HG03378 (cell line): Measurements from ENCODE around the gene CDC42EP3.

Experiments
- ATAC-seq: cut with Tn5 transposase; IDR thresholded peaks from one replicate; pipeline ENCODE4 v1.9.1; 2021; ENCODE audit warnings: mild to moderate bottlenecking, moderate library complexity; ENCODE audit not compliant: unreplicated experiment

CDC42EP3 gene, protein sequence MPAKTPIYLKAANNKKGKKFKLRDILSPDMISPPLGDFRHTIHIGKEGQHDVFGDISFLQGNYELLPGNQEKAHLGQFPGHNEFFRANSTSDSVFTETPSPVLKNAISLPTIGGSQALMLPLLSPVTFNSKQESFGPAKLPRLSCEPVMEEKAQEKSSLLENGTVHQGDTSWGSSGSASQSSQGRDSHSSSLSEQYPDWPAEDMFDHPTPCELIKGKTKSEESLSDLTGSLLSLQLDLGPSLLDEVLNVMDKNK

GRCh38 chr2:37671009-37671815 is at the start of gene CDC42EP3:
CDC42EP3 (minus strand) TSS chr2:37671642; CDS start chr2:37646587, 25,055 bp downstream.
- ATAC-seq: no peak

- no peak for ATAC-seq
Observed at GRCh38 chr2:37721201-37721560, 49.7 kb upstream of the CDC42EP3 start.

DNA sequence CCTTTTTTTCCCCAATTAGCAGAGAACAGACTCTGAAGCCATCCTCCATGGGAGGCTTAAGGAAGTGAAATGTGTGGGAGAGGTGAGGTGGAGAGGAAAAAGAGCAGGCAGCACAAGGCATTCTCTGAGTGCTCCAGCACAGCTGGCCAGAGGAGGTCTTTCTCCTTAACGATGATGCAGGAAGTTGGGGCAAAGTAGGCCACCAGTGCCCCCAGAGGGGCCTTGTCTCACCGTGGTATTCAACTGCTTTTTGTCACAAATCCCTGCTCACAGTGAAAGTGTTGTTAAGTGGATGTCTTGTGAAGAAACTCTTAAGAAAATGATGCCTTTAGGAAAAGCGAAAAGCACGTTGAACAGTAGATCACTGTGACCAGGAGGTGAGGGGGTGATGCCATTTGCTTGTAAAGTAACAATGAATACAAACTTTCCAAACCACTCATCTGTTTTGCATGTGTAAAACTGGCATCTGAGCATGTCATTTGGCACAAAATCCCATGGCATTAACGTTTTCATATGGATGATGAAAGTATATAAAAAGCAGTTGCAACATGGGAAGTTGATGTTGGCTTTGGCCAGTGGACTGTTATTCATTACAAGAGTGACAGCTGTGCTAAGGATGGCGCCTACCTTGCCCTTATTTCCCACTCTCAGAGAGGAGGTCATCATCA is 49.2 kb upstream of the CDC42EP3 start:
- no peak for ATAC-seq

DNA sequence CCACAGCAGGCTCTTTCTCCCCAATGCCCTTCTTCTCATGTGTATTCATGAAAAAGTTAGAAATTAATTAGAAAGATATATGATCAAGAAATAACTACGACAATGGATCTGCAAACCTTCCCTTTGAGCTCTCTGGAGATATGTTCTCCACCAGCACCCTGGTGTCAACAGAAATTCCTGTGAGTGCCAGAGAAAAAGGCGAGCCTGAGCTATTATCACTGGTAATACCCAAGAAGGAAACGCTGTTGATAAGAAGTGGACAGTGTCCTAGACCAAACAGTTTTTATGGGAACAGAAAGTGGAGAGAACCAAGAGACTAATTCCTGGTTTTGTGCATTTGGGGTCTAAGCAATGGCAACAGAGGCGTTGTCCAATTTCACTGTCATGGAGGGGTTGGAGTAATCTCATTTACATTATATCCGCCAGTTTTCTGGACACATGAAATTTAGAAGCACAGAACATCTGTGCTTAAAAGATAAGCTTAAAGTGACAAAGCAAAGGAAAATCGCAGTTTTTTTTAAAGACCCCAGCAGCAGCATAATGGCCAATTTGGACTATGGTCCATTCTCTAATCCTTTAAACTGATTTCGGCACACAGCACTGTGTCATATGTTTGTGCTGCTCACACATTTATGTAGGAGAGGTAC is 47.2 kb upstream of the CDC42EP3 start:
- ATAC-seq: no peak

DNA sequence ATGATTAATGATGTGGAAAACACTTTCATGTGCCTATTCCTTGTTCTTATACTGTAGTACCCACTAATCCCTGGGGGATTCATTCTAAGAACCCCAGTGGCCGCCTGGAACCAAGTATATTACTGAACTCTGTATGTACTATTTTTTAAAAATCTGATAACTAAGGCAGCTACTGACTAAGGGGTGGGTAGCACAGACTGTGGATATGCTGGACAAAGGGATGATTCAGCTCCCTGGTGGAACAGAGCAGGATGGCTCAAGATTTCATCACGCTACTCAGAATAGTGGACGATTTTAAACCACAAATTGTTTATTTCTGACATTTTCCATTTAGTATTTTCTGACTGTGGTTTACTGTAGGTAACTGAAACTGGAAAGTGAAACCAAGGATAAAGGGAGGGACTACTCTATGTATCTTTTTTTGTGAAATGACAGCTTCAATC is 41.8 kb upstream of the CDC42EP3 start:
- peak; percentile 47 for ATAC-seq

GRCh38 chr2:37711831-37712230 is 40.4 kb upstream of the CDC42EP3 start:
- ATAC-seq: no peak

DNA sequence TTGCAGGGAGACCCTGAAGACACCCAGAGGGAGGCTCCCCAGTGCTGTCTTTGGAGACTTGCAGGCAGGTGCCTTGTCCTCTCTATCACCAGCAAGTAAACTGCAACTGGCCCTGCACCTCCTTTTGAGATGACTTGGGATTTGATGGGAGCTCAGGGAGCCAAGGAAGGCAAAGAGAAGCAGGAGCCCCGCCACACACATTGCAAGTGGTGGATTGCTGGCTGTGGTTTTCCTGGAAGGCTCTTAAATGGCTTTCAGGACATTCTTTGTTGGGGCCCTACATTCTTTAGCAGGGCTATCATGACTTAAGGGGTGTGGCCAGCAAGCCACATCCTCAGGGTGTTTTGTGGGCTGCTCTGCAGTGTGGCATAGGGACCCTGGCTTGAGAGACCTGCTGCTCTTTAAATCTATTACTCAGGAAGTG is 39.9 kb upstream of the CDC42EP3 start:
- peak; percentile 52 for ATAC-seq

GRCh38 chr2:37709111-37709510 is 37.7 kb upstream of the CDC42EP3 start:
- ATAC-seq: no peak

- ATAC-seq: no peak
Observed at GRCh38 chr2:37708146-37708545, 36.7 kb upstream of the CDC42EP3 start.

- peak; percentile 43 for ATAC-seq
Observed at GRCh38 chr2:37707393-37707792, 36.0 kb upstream of the CDC42EP3 start.

- peak; percentile 29 for ATAC-seq
Observed at GRCh38 chr2:37706334-37707183, 35.1 kb upstream of the CDC42EP3 start.

GRCh38 chr2:37705191-37705590 is 33.7 kb upstream of the CDC42EP3 start:
- no peak for ATAC-seq

GRCh38 chr2:37698931-37699481 is 27.6 kb upstream of the CDC42EP3 start:
- no peak for ATAC-seq

DNA sequence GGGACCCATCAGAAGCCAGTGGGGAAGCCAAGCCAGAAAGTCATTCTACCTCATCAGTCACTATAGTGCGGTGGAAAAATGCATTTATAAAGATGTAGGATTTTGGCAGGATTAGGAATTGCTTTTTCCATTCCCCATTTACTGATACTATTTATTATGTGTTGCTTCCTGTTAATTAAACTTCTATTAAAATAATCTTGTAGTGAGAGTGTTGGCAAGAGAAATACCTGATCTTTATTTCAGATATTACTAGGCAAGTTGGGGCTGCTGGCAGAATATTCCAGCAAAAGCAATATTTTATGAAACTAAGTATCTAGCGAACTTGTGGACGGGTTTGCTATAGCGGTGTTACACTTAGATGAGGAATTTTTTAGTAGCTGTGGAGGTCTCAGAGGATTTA is 23.9 kb upstream of the CDC42EP3 start:
- ATAC-seq: no peak

DNA sequence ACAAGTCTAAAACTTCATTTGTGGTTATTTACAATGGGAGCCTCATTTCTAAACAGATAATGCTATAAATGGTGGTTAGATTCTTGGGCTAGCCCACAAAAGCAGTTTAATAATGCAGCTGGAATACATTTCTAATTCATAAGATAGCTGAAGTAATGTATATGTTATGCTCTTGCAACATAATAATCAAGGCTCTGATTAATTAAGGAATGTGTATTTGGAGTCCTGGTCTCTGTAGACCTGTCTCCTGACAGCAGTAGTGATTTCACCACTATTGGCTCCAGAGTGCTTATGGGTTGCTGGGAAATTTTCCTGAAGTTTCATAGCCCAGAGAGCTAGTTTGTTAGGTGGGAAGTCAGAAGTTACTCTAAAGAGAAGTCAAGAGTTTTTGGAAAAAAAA is 21.3 kb upstream of the CDC42EP3 start:
- no peak for ATAC-seq

DNA sequence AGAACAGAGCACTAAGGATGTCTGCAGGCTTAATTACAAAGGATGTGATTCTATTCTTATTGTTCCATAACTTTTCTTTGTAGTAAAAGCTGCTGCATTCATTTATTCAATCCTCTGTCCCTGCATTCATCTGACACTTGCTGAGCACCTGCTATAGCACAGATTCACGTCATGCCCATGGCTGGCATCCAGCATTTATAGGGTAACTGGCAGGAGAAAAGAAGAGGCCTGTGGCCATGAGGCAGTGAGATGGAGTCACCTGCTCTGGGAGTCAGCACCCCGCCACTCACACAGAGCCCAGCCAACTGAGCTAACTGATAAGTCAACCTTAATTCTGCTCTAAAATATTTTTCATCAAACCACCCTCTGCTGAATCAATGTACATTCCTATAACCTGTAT is 18.3 kb upstream of the CDC42EP3 start:
- no peak for ATAC-seq

GRCh38 chr2:37688771-37689468 is 17.5 kb upstream of the CDC42EP3 start:
- ATAC-seq: no peak

- no peak for ATAC-seq
Observed at GRCh38 chr2:37686792-37687526, 15.5 kb upstream of the CDC42EP3 start.

DNA sequence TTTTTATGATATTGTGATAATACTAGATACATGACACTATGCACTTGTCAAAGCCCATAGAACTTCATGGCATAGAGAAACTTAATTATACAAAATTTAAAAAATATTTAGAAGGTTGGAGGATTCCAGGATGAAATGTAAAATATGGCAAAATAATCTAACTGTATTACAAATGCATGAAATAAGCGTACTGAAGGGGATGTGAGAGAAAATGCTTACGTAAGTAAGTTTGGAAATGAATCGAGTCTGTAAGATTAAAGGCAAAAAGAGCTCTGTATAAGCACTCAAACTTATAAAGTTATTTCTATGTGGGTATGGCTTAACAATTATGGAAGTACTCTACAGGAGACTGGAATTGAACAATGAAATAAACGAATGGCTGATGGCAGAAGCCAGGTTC is 13.4 kb upstream of the CDC42EP3 start:
- no peak for ATAC-seq
